IgD-negative memory B cell (primary cell): ENCODE data around the gene CSF1. TPM values are rescaled to one million over a fixed set of nuclear protein-coding genes. Genes with fewer than 3 reads are reported as not detected.

Experiments used
- H3K27ac Mint-ChIP-seq, 3 donors: one replicate each; pipeline ENCODE4 v1.8.0; 2020 to 2022; ENCODE audit warnings: mild to moderate bottlenecking in 3 of 3, mixed read lengths in 3 of 3, moderate library complexity in 1 of 3
- H3K27me3 Mint-ChIP-seq: one replicate; pipeline ENCODE4 v1.8.0; 2021; ENCODE audit warnings: mixed read lengths
- H3K36me3 Mint-ChIP-seq: one replicate; pipeline ENCODE4 v1.8.0; 2020; ENCODE audit warnings: mild to moderate bottlenecking, mixed read lengths
- H3K4me1 Mint-ChIP-seq, 3 donors: one replicate each; pipeline ENCODE4 v1.8.0; 2020 to 2022; ENCODE audit warnings: mixed read lengths in 3 of 3, mild to moderate bottlenecking in 1 of 3
- H3K4me3 Mint-ChIP-seq, 4 donors: one replicate each; pipeline ENCODE4 v1.8.0; 2020 to 2022; ENCODE audit warnings: mild to moderate bottlenecking in 4 of 4, mixed read lengths in 4 of 4, moderate library complexity in 3 of 4
- H3K9me3 Mint-ChIP-seq, 3 donors: one replicate each; pipeline ENCODE4 v1.8.0; 2020 to 2021; ENCODE audit warnings: mixed read lengths in 3 of 3, mild to moderate bottlenecking in 1 of 3
- polyA plus RNA-seq: library from polyadenylated mRNA; unstranded; fragments of 300-500 nt; fragmentation: Illumina TruSeq; gene quantifications from one replicate; pipeline ENCODE4 v1.2.3, GENCODE V29; 2021

Gene CSF1
- polyA plus RNA-seq, 1 donor from 2014 or later: 0.18 TPM

DNA sequence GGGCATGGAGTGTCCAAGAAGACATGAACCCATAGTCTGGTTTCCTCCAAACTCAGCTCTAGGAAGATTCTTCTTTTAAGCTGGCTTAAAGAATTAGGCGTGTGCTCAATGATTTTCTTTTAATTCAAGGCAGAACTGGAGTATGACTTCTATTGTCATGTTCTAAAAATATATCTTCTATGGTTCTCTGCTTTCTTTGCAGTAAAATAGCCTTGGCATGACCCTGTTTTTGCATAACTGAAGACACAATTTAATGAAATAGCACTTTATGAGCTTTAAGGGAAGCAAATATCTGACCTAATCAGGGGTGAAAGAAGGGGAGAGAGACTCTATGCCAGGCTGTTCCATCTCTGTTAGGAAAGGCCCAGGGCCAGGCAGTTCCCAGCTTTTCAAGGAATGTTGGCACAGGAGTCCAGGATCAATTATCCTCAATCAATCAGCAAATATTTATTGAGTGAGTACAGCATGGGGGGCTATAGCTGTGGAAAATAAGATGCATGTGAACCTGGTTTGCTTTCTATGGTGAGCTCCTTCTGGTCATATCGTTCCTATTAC is 7.2 kb upstream of the CSF1 start:
- peaks cover 11% of the 10 kb centered on the region for H3K27me3 Mint-ChIP-seq
- no peak overlapping the region for H3K4me3 Mint-ChIP-seq
- no peaks in the 10 kb centered on the region for H3K9me3 Mint-ChIP-seq
- H3K36me3 Mint-ChIP-seq: peaks cover 2% of the 10 kb centered on the region
- H3K4me1 Mint-ChIP-seq: peaks cover 7 to 14% (median 9%) of the 10 kb centered on the region in 3 donors
- peak overlapping the region in 1 of 3 donors; percentile 33 for H3K27ac Mint-ChIP-seq

- Mint-ChIP-seq H3K27ac (no peak overlapping the region), H3K27me3 (peaks cover 12% of the 10 kb centered on the region), H3K36me3 (peaks cover 2% of the 10 kb centered on the region), H3K9me3 (no peaks in the 10 kb centered on the region), H3K4me1 (peaks cover 7 to 14% (median 9%) of the 10 kb centered on the region in 3 donors), H3K4me3 (no peak overlapping the region)
These were observed 6.4 kb upstream of the CSF1 start for GRCh38 chr1:109904105-109904817.

GRCh38 chr1:109905491-109905890 is 5.2 kb upstream of the CSF1 start:
- Mint-ChIP-seq H3K4me3 (no peak overlapping the region), H3K4me1 (peaks cover 7 to 14% (median 11%) of the 10 kb centered on the region in 3 donors)

GRCh38 chr1:109906160-109906838 is 4.3 kb upstream of the CSF1 start:
- Mint-ChIP-seq H3K9me3 (no peaks in the 10 kb centered on the region), H3K36me3 (peaks cover 2% of the 10 kb centered on the region), H3K27me3 (peaks cover 16% of the 10 kb centered on the region), H3K27ac (peak overlapping the region; percentile 41 to 69 (median 59)), H3K4me3 (peak overlapping the region; percentile 10 to 67 (median 42)), H3K4me1 (peaks cover 7 to 15% (median 11%) of the 10 kb centered on the region in 3 donors)

More at GRCh38 chr1:109905491-109905890, 5.2 kb upstream of the CSF1 start:
- Mint-ChIP-seq H3K27ac (peak overlapping the region in 1 of 3 donors; percentile 69), H3K36me3 (peaks cover 2% of the 10 kb centered on the region), H3K9me3 (no peaks in the 10 kb centered on the region), H3K27me3 (peaks cover 15% of the 10 kb centered on the region)

- Mint-ChIP-seq H3K27ac (peak overlapping the region in 1 of 3 donors; percentile 71), H3K9me3 (no peaks in the 10 kb centered on the region), H3K4me1 (peaks cover 7 to 19% (median 13%) of the 10 kb centered on the region in 3 donors), H3K27me3 (peaks cover 19% of the 10 kb centered on the region), H3K36me3 (peaks cover 2% of the 10 kb centered on the region), H3K4me3 (peak overlapping the region in 1 of 4 donors; percentile 41)
These were observed 3.8 kb upstream of the CSF1 start for GRCh38 chr1:109906839-109907180.

GRCh38 chr1:109907190-109907774 is 3.4 kb upstream of the CSF1 start:
- H3K27me3 Mint-ChIP-seq: peaks cover 21% of the 10 kb centered on the region
- H3K9me3 Mint-ChIP-seq: no peaks in the 10 kb centered on the region
- H3K4me3 Mint-ChIP-seq: peak overlapping the region in 1 of 4 donors; percentile 41
- H3K36me3 Mint-ChIP-seq: peaks cover 2% of the 10 kb centered on the region
- peak overlapping the region in 2 of 3 donors; percentile 46 to 71 for H3K27ac Mint-ChIP-seq
- peaks cover 7 to 21% (median 13%) of the 10 kb centered on the region in 3 donors for H3K4me1 Mint-ChIP-seq

GRCh38 chr1:109908836-109909235 is 1.8 kb upstream of the CSF1 start:
- Mint-ChIP-seq H3K27ac (no peak overlapping the region), H3K9me3 (no peaks in the 10 kb centered on the region), H3K4me3 (peak overlapping the region in 1 of 4 donors; percentile 46), H3K4me1 (peaks cover 7 to 17% (median 13%) of the 10 kb centered on the region in 3 donors), H3K27me3 (peaks cover 27% of the 10 kb centered on the region), H3K36me3 (peaks cover under 1% of the 10 kb centered on the region)

DNA sequence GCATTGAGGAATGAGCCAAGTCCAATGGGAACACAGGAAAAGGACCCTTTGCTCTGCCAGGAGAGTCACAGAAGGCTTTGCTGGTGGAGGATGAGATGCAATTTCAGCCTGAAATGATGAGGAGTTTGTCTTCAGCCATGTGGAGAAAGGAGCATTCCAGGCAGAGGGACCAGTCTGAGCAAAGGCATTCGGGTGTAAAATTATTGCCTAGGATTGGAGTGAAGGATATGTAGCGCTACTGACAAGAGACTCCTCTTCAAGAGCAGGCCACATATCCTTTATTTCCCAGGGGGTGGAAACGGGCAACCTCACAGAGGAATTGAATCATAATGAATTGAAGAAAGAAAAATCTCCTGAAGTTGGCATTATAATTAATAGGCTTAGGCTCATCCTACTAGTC is 1.1 kb upstream of the CSF1 start:
- Mint-ChIP-seq H3K4me3 (peak overlapping the region; percentile 46 to 95 (median 88)), H3K27me3 (peaks cover 27% of the 10 kb centered on the region), H3K4me1 (peaks cover 7 to 15% (median 13%) of the 10 kb centered on the region in 3 donors), H3K27ac (peak overlapping the region in 1 of 3 donors; percentile 84), H3K9me3 (no peaks in the 10 kb centered on the region), H3K36me3 (no peaks in the 10 kb centered on the region)

DNA sequence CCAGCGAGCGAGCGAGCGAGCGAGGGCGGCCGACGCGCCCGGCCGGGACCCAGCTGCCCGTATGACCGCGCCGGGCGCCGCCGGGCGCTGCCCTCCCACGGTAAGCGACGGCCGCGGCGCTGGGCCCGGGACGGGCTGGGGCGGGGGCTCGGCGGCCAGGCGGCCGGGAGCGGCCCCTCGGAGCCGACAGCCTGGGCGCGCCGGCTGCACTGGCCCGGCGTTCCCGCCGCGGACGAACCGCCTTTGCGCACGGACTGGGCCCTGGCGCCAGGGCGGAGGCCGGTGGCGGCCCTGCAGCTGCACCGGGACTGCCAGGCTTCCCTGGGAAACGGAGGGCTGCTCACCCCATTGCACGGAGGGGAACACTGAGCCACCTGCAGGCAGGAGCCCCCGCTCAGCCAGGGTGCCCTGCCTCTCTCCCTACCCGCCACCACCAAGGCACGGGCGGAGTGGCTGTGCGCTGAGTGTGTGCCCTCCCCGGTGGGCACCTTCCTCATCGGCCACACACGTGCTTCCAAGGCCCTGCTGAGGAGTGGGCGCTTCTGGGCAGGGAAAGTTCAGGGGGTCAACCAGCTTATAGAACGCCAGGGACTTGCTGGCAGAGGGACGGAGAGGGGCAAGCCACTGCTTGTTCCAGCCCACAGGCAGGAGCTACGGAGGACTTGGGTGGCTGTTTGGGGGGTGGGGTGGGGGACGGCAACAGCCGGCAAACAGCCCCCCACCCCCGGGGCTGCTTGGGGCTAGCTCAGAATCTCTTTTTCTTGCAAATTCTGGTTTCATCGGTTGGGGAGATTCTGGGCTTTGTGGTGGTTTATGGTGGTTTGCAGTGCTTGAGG is 532 bp downstream of the CSF1 start:
- Mint-ChIP-seq H3K36me3 (no peaks in the 10 kb centered on the region), H3K9me3 (no peaks in the 10 kb centered on the region), H3K27me3 (peaks cover 29% of the 10 kb centered on the region), H3K4me1 (peaks cover 3 to 10% (median 8%) of the 10 kb centered on the region in 3 donors), H3K27ac (peak overlapping the region in 2 of 3 donors; percentile 39 to 47), H3K4me3 (peak overlapping the region; percentile 84 to 95 (median 88))

GRCh38 chr1:109912214-109912861 is 1.7 kb downstream of the CSF1 start:
- peak overlapping the region in 1 of 3 donors; percentile 57 for H3K27ac Mint-ChIP-seq
- peaks cover 0 to 7% (median 4%) of the 10 kb centered on the region in 3 donors for H3K4me1 Mint-ChIP-seq
- H3K4me3 Mint-ChIP-seq: peak overlapping the region; percentile 80 to 87 (median 86)
- H3K27me3 Mint-ChIP-seq: peaks cover 25% of the 10 kb centered on the region
- H3K36me3 Mint-ChIP-seq: no peaks in the 10 kb centered on the region
- H3K9me3 Mint-ChIP-seq: no peaks in the 10 kb centered on the region

- H3K36me3 Mint-ChIP-seq: no peaks in the 10 kb centered on the region
- peaks cover 0 to 7% (median 4%) of the 10 kb centered on the region in 3 donors for H3K4me1 Mint-ChIP-seq
- peak overlapping the region in 1 of 4 donors; percentile 85 for H3K4me3 Mint-ChIP-seq
- peaks cover 21% of the 10 kb centered on the region for H3K27me3 Mint-ChIP-seq
- peak overlapping the region in 1 of 3 donors; percentile 6 for H3K27ac Mint-ChIP-seq
- no peaks in the 10 kb centered on the region for H3K9me3 Mint-ChIP-seq
These were observed 2.2 kb downstream of the CSF1 start for GRCh38 chr1:109912873-109913272.

- Mint-ChIP-seq H3K9me3 (no peaks in the 10 kb centered on the region), H3K36me3 (peaks cover 2% of the 10 kb centered on the region), H3K4me1 (peaks cover 0 to 7% (median 4%) of the 10 kb centered on the region in 3 donors), H3K27ac (peak overlapping the region in 1 of 3 donors; percentile 6), H3K4me3 (peak overlapping the region in 1 of 4 donors; percentile 85), H3K27me3 (peaks cover 19% of the 10 kb centered on the region)
These were observed 2.8 kb downstream of the CSF1 start for GRCh38 chr1:109913360-109913879.

GRCh38 chr1:109914587-109915240 is 4.1 kb downstream of the CSF1 start:
- Mint-ChIP-seq H3K9me3 (no peaks in the 10 kb centered on the region), H3K4me3 (no peak overlapping the region), H3K4me1 (peaks cover 0 to 7% (median 4%) of the 10 kb centered on the region in 3 donors), H3K27ac (no peak overlapping the region), H3K27me3 (peaks cover 18% of the 10 kb centered on the region), H3K36me3 (peaks cover 3% of the 10 kb centered on the region)
